Body of pancreas (tissue), 4 donors: ENCODE data around the gene BAHCC1. TPM values are rescaled to one million over a fixed set of nuclear protein-coding genes. Genes with fewer than 3 reads are reported as not detected.

ENCODE experiments used
- ATAC-seq: fragments of 150-250 bp; one replicate; pipeline ENCODE4 v1.9.1; 2016
- DNase-seq, 4 donors: peaks; one replicate each; pipeline ENCODE4 v3.0.0-alpha.2; 2019
- H3K27ac ChIP-seq, 4 donors: fragments of 200-600 bp; sonication (generic); 1 replicate in 3 of 4; 2 replicates in 1 of 4; pipeline versions ENCODE4 v1.5.1 to v1.6.1; 2016 to 2019; ENCODE audit warnings: mild to moderate bottlenecking in 1 of 4, mixed read lengths in 1 of 4, moderate library complexity in 1 of 4
- H3K27me3 ChIP-seq, 2 donors: fragments of 200-600 bp; sonication (generic); one replicate each; pipeline ENCODE4 v1.6.0; 2016; ENCODE audit warnings: mild to moderate bottlenecking in 1 of 2
- H3K36me3 ChIP-seq, 2 donors: fragments of 200-600 bp; sonication (generic); replicated peaks in 1 of 2; 2 replicates each; pipeline ENCODE4 v1.5.1; 2016; ENCODE audit warnings: low read depth in 2 of 2; ENCODE audit not compliant: insufficient read depth in 1 of 2
- H3K4me1 ChIP-seq: fragments of 200-600 bp; sonication (generic); one replicate; pipeline ENCODE4 v1.6.0; 2016
- H3K4me3 ChIP-seq, 2 donors: fragments of 200-600 bp; sonication (generic); 1 replicate in 1 of 2; 2 replicates in 1 of 2; pipeline ENCODE4 v1.5.1; 2016 to 2019
- H3K9me3 ChIP-seq, 3 donors: fragments of 200-600 bp; sonication (generic); 1 replicate in 2 of 3; 2 replicates in 1 of 3; pipeline ENCODE4 v1.5.1; 2016
- POLR2A ChIP-seq, 3 donors: fragments of 450-650 bp; IDR thresholded peaks; one replicate each; pipeline ENCODE4 v1.6.1; 2016; ENCODE audit warnings: antibody characterized with exemption in 3 of 3, mild to moderate bottlenecking in 2 of 3
- WGBS, 2 donors: methylation state at CpG; one replicate each; pipeline ENCODE4 v1.1.5; 2017; 5-methylcytosine and 5-hydroxymethylcytosine counted together
- intact Hi-C: fragments of 100-400 bp; cut with DNase I; formaldehyde crosslinking; loops from one replicate; pipeline ENCODE4 v1.15.1; 2023
- total RNA-seq, 2 donors: library from RNA; depleted of rRNA; stranded (reverse); fragments of >200 nt; gene quantifications; one replicate each; pipeline ENCODE4 v1.1.0, GENCODE V29; 2016
- TF ChIP-seq, protein P1 (sequence below), 7 experiments: fragments of 450-650 bp in 4 of 7; fragments of 200-600 bp in 3 of 7; sonication (generic) in 3 of 7; IDR thresholded peaks; one replicate each; pipeline ENCODE4 v1.5.1; 2016 to 2019; ENCODE audit warnings: antibody characterized with exemption in 7 of 7

BAHCC1 gene
- total RNA-seq, 2 donors from 2014 or later, result 5.7 to 14.8 TPM

DNA sequence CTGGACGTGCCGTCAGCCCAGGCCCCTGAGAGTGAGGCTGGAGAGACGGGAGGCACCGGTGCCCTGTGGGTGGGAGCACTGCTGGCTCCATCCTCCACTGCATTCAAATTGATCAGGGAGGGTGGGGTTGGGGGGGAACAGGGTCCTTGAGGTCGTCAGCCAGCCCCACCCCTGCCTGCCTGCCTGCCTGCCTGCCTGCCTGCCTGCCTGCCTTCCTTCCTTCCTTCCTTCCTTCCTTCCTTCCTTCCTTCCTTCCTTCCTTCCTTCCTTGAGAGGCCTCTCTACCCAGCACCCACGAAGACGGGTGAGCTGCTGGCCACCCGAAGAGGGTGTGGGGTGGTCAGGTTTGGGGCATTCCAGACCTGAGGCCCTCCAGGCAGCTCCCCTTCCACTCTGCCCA is 16.0 kb downstream of the BAHCC1 start:
- intact Hi-C loops, result no loop called here
- H3K9me3 ChIP-seq, result no peaks in the 10 kb centered on the region
- ATAC-seq, result no peak
- no peaks in the 10 kb centered on the region for H3K36me3 ChIP-seq
- H3K4me3 ChIP-seq, result no peak overlapping the region
- H3K27ac ChIP-seq, result no peak overlapping the region
- WGBS, 2 donors, result 70 to 94% methylated on average over 4 to 8 of the region's 8 CpGs
- peaks cover 12% of the 10 kb centered on the region for H3K4me1 ChIP-seq
- H3K27me3 ChIP-seq, result no peaks in the 10 kb centered on the region
- TF ChIP-seq POLR2A (IDR thresholded peaks at IDR 0.05), result no peak
- TF ChIP-seq, protein P1, sequence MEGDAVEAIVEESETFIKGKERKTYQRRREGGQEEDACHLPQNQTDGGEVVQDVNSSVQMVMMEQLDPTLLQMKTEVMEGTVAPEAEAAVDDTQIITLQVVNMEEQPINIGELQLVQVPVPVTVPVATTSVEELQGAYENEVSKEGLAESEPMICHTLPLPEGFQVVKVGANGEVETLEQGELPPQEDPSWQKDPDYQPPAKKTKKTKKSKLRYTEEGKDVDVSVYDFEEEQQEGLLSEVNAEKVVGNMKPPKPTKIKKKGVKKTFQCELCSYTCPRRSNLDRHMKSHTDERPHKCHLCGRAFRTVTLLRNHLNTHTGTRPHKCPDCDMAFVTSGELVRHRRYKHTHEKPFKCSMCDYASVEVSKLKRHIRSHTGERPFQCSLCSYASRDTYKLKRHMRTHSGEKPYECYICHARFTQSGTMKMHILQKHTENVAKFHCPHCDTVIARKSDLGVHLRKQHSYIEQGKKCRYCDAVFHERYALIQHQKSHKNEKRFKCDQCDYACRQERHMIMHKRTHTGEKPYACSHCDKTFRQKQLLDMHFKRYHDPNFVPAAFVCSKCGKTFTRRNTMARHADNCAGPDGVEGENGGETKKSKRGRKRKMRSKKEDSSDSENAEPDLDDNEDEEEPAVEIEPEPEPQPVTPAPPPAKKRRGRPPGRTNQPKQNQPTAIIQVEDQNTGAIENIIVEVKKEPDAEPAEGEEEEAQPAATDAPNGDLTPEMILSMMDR (IDR thresholded peaks at IDR 0.05), result no peak
- no peak for DNase-seq

DNA sequence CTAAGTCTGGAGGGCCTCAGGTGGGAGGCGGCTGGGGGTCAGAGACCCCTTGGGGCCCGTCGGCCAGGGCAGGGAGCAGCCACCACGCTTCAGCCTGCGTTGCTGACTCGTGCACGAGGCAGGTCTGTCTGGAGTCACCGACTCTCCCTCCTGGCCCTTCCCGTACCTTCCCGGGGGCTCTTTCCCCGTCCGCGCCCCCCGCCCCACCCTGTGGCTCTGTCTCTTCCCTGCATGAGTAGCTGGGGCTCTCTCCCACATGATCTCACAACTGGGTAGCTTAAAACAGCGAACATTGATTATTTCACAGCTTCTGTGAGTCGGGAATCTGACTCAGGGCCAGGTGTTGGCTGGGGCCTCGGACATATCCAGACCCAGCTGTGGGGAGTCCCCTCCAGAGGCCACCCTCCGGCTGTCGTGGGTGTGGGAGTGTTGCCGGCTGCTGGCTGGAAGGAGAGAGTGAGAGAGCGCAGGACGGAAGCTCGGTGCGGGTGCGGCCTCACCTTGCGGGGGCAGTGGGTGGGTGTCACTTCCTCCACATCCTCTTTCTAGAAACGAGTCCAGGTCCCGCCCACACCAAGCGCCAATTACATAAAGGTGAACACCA is 17.3 kb downstream of the BAHCC1 start:
- no peak overlapping the region for H3K4me3 ChIP-seq
- TF ChIP-seq, protein P1 (IDR thresholded peaks at IDR 0.05), result no peak
- TF ChIP-seq POLR2A (IDR thresholded peaks at IDR 0.05), result no peak
- DNase-seq (peak in 2 of 4 donors; percentile 50 to 53), ATAC-seq (peak; percentile 13)
- H3K4me1 ChIP-seq, result peaks cover 14% of the 10 kb centered on the region
- H3K27ac ChIP-seq, result no peak overlapping the region
- no peaks in the 10 kb centered on the region for H3K27me3 ChIP-seq
- H3K9me3 ChIP-seq, result no peaks in the 10 kb centered on the region
- intact Hi-C loops, result no loop called here
- H3K36me3 ChIP-seq, result no peaks in the 10 kb centered on the region
- 58 to 73% methylated on average over 29 of the region's 29 CpGs for WGBS, 2 donors

- DNase-seq, result no peak
- peaks cover 24% of the 10 kb centered on the region for H3K4me1 ChIP-seq
- H3K27me3 ChIP-seq, result no peaks in the 10 kb centered on the region
- no peak overlapping the region for H3K27ac ChIP-seq
- no peak for ATAC-seq
- no peak overlapping the region for H3K4me3 ChIP-seq
- H3K36me3 ChIP-seq, result no peaks in the 10 kb centered on the region
- 84 to 92% methylated on average over 6 to 29 of the region's 30 CpGs for WGBS, 2 donors
- no peaks in the 10 kb centered on the region for H3K9me3 ChIP-seq
- intact Hi-C loops, result no loop called here
- TF ChIP-seq, protein P1 (IDR thresholded peaks at IDR 0.05), result no peak
- no peak for TF ChIP-seq POLR2A (IDR thresholded peaks at IDR 0.05)
Measured at GRCh38 chr17:81413497-81414135, 18.4 kb downstream of the BAHCC1 start.

GRCh38 chr17:81414756-81415516 is 19.7 kb downstream of the BAHCC1 start:
- H3K27ac ChIP-seq, result no peak overlapping the region
- ATAC-seq (no peak), DNase-seq (no peak)
- no peaks in the 10 kb centered on the region for H3K27me3 ChIP-seq
- WGBS, 2 donors, result 91 to 92% methylated on average over 31 to 36 of the region's 41 CpGs
- TF ChIP-seq POLR2A (IDR thresholded peaks at IDR 0.05), result no peak
- H3K4me3 ChIP-seq, result no peak overlapping the region
- H3K9me3 ChIP-seq, result no peaks in the 10 kb centered on the region
- no peaks in the 10 kb centered on the region for H3K36me3 ChIP-seq
- intact Hi-C loops, result no loop called here
- peaks cover 35% of the 10 kb centered on the region for H3K4me1 ChIP-seq

GRCh38 chr17:81415681-81416080 is 20.4 kb downstream of the BAHCC1 start:
- Histone ChIP-seq H3K4me1 (peaks cover 42% of the 10 kb centered on the region), H3K27me3 (no peaks in the 10 kb centered on the region), H3K4me3 (no peak overlapping the region), H3K27ac (no peak overlapping the region), H3K36me3 (no peaks in the 10 kb centered on the region), H3K9me3 (no peaks in the 10 kb centered on the region)
- intact Hi-C loops, result no loop called here
- DNase-seq, result no peak
- TF ChIP-seq, protein P1 (IDR thresholded peaks at IDR 0.05), result no peak
- TF ChIP-seq POLR2A (IDR thresholded peaks at IDR 0.05), result no peak
- no peak for ATAC-seq
- 94 to 97% methylated on average over 14 to 15 of the region's 15 CpGs for WGBS, 2 donors
